SU-DHL-6 (cell line): ENCODE measurements around the gene TOMM7.
"Not testable (repeated sequence)": the region's sequence is repeated elsewhere in the genome, so short reads cannot be mapped to it uniquely, and the experiment has no call there.

Source experiments
- H2AFZ ChIP-seq: fragments of 200-600 bp; sonication (generic); 2 replicates; pipeline ENCODE4 v1.6.1; 2014; ENCODE audit warnings: low read depth, mild to moderate bottlenecking, moderate library complexity, mixed read lengths, antibody characterized with exemption, low read length; ENCODE audit not compliant: severe bottlenecking
- H3F3A ChIP-seq: fragments of 200-600 bp; shearing (Covaris generic); 2 replicates; pipeline ENCODE4 v1.6.0; 2016; ENCODE audit warnings: antibody characterized with exemption, mild to moderate bottlenecking; ENCODE audit not compliant: insufficient read depth
- H3K27ac ChIP-seq: fragments of 200-600 bp; sonication (generic); 2 replicates; pipeline ENCODE4 v1.5.1; 2016; ENCODE audit warnings: low read depth, mild to moderate bottlenecking, low read length, moderate library complexity, mixed read lengths
- H3K27me3 ChIP-seq: fragments of 200-600 bp; sonication (generic), shearing (Covaris generic); 2 replicates; pipeline ENCODE4 v1.6.0; 2014; ENCODE audit warnings: mild to moderate bottlenecking, low read length
- H3K36me3 ChIP-seq: fragments of 200-600 bp; sonication (generic); 2 replicates; pipeline ENCODE4 v1.6.1; 2014; ENCODE audit warnings: mild to moderate bottlenecking, low read length, mixed read lengths
- H3K4me2 ChIP-seq: fragments of 300-600, 200-600 bp; shearing (Covaris generic), sonication (generic); 2 replicates; pipeline ENCODE4 v1.6.0; 2014; ENCODE audit warnings: low read length, low read depth, mild to moderate bottlenecking; ENCODE audit not compliant: poor library complexity, severe bottlenecking
- H3K4me3 ChIP-seq: fragments of 200-600 bp; sonication (generic); 2 replicates; pipeline ENCODE4 v1.5.1; 2014; ENCODE audit warnings: antibody characterized with exemption, low read length, mild to moderate bottlenecking, mixed read lengths; ENCODE audit not compliant: insufficient read depth, poor library complexity, severe bottlenecking
- H3K79me2 ChIP-seq: fragments of 200-600 bp; sonication (generic); 2 replicates; pipeline ENCODE4 v1.6.1; 2014; ENCODE audit warnings: mild to moderate bottlenecking, low read length, moderate library complexity; ENCODE audit not compliant: insufficient read depth
- H3K9ac ChIP-seq: fragments of 200-600 bp; sonication (generic); 2 replicates; pipeline ENCODE4 v1.7.0; 2014; ENCODE audit warnings: mild to moderate bottlenecking, low read length
- H3K9me2 ChIP-seq: fragments of 200-600 bp; sonication (generic); replicated peaks from 2 replicates; pipeline ENCODE4 v1.6.1; 2014; ENCODE audit warnings: low read length; ENCODE audit not compliant: insufficient read depth
- H3K9me3 ChIP-seq: fragments of 200-600 bp; sonication (generic); 2 replicates; pipeline ENCODE4 v1.6.1; 2014; ENCODE audit warnings: low read length, mixed read lengths; ENCODE audit not compliant: insufficient read depth
- H4K20me1 ChIP-seq: fragments of 200-600 bp; sonication (generic); 2 replicates; pipeline ENCODE4 v1.6.1; 2014; ENCODE audit warnings: low read depth, mild to moderate bottlenecking, antibody characterized with exemption, low read length, moderate library complexity, mixed read lengths
- CTCF ChIP-seq: fragments of 200-600 bp; sonication (generic); IDR thresholded peaks from one replicate; pipeline ENCODE4 v1.5.1; 2017; ENCODE audit warnings: antibody characterized with exemption, mild to moderate bottlenecking, low read length, moderate library complexity; ENCODE audit not compliant: insufficient read depth, poor library complexity, severe bottlenecking
- EZH2phosphoT487 ChIP-seq: fragments of 200-600 bp; sonication (generic), shearing (Covaris generic); conservative IDR thresholded peaks from 2 replicates; pipeline ENCODE4 v1.6.1; 2018; ENCODE audit warnings: mild to moderate bottlenecking, antibody characterized with exemption, low read length, moderate library complexity, mixed read lengths

Gene TOMM7

GRCh38 chr7:22841954-22842353 is 19.3 kb upstream of the TOMM7 start:
- TF ChIP-seq EZH2phosphoT487 (no peak), CTCF (no peak)

GRCh38 chr7:22837308-22837707 is 14.7 kb upstream of the TOMM7 start:
- Histone ChIP-seq H3K79me2 (no peaks in the 10 kb centered on the region), H3K9me3 (no peaks in the 10 kb centered on the region), H3K36me3 (no peaks in the 10 kb centered on the region), H3K27ac (no peak overlapping the region), H2AFZ (no peak overlapping the region), H4K20me1 (no peaks in the 10 kb centered on the region), H3K9ac (no peak overlapping the region), H3K4me3 (no peak overlapping the region), H3K27me3 (no peaks in the 10 kb centered on the region), H3F3A (no peaks in the 10 kb centered on the region), H3K9me2 (no peaks in the 10 kb centered on the region), H3K4me2 (no peak overlapping the region)
- TF ChIP-seq EZH2phosphoT487 (no peak), CTCF (no peak)

More at GRCh38 chr7:22841954-22842353, 19.3 kb upstream of the TOMM7 start:
- no peaks in the 10 kb centered on the region for H3K36me3 ChIP-seq
- H3K27ac ChIP-seq: no peak overlapping the region
- no peaks in the 10 kb centered on the region for H3K79me2 ChIP-seq
- no peak overlapping the region for H3K4me3 ChIP-seq
- H3K9me2 ChIP-seq: no peaks in the 10 kb centered on the region
- no peak overlapping the region for H3K4me2 ChIP-seq
- H3K27me3 ChIP-seq: no peaks in the 10 kb centered on the region
- no peaks in the 10 kb centered on the region for H3F3A ChIP-seq
- H4K20me1 ChIP-seq: no peaks in the 10 kb centered on the region
- no peak overlapping the region for H2AFZ ChIP-seq
- H3K9me3 ChIP-seq: no peaks in the 10 kb centered on the region
- H3K9ac ChIP-seq: no peak overlapping the region

GRCh38 chr7:22836506-22836905 is 13.9 kb upstream of the TOMM7 start:
- H3K4me3 ChIP-seq, H3K27me3 ChIP-seq, H3F3A ChIP-seq, H3K79me2 ChIP-seq, H3K9ac ChIP-seq, H3K9me2 ChIP-seq, H3K4me2 ChIP-seq, H3K9me3 ChIP-seq, H2AFZ ChIP-seq, H3K27ac ChIP-seq, H4K20me1 ChIP-seq, H3K36me3 ChIP-seq: not testable (repeated sequence)

GRCh38 chr7:22833957-22834356 is 11.3 kb upstream of the TOMM7 start:
- Histone ChIP-seq H3F3A (no peaks in the 10 kb centered on the region), H3K79me2 (no peaks in the 10 kb centered on the region), H3K9me2 (no peaks in the 10 kb centered on the region), H3K4me2 (no peak overlapping the region), H3K27me3 (no peaks in the 10 kb centered on the region), H3K27ac (no peak overlapping the region), H3K4me3 (no peak overlapping the region), H2AFZ (no peak overlapping the region), H3K36me3 (no peaks in the 10 kb centered on the region), H3K9me3 (no peaks in the 10 kb centered on the region), H4K20me1 (no peaks in the 10 kb centered on the region), H3K9ac (no peak overlapping the region)
- TF ChIP-seq EZH2phosphoT487 (no peak), CTCF (no peak)
